Heart left ventricle (tissue), 13 donors: ENCODE data around the gene CRB1.

ENCODE experiments used
- CTCF ChIP-seq, 12 donors: fragments of 200-600 bp; sonication (generic) in 4 of 12; IDR thresholded peaks; one replicate each; pipeline versions ENCODE4 v1.5.0 to v1.8.0; 2018 to 2022; ENCODE audit warnings: antibody characterized with exemption in 12 of 12, mild to moderate bottlenecking in 5 of 12
- POLR2A ChIP-seq, 2 donors: fragments of 450-650 bp; IDR thresholded peaks; one replicate each; pipeline ENCODE4 v1.6.1; 2017; ENCODE audit warnings: antibody characterized with exemption in 2 of 2, mild to moderate bottlenecking in 2 of 2, moderate library complexity in 2 of 2
- donor health status: ischemic (EF 13 %, LVEDD 7.1; RV severe dilation, severe dysfunction).
- donor health status: DM: no; HTN: yes; CAD: no.
- donor health status: DM: no; HTN: no; CAD: no.
- donor health status: ischemic (EF 25% LVEDD 6.9; RV normal size, moderate dysfunction).
- donor health status: ischemic (EF 25% LVEDD 5.7; RV mildly dilated, moderate dysfunction).
- donor health status: ischemic (EF 35%, LVEDD 5.7; RV mildly dilated, moderate dysfunction).
- donor health status: nonischemic (EF 11% LVEDD 7.7; RV severe dilation, severe dysfunction).
- donor health status: DM: yes; HTN: yes; CAD: no.
- donor health status: PGD.
- donor health status: ischemic (EF 29% LVEDD 5.4; RV normal size, mild dysfunction).
- donor health status: nonischemic (EF 23%, LVEDD 6.1; RV moderate dilation, normal function).

- no peak for TF ChIP-seq CTCF (IDR thresholded peaks at IDR 0.05)
- no peak for TF ChIP-seq POLR2A (IDR thresholded peaks at IDR 0.05)
These were observed 53.8 kb downstream of the CRB1 start for GRCh38 chr1:197321811-197322210.
